Progenitor cell of endocrine pancreas (in vitro differentiated cells): Measurements from ENCODE around the gene LRP1B. TPM values are rescaled to one million over a fixed set of nuclear protein-coding genes. Genes with fewer than 3 reads are reported as not detected.
A peak's percentile ranks its signal among the peaks of the same experiment; 100 is the strongest.

Experiments
- DNase-seq: peaks from one replicate; pipeline ENCODE4 v3.0.0; 2021; ENCODE audit warnings: low spot score; ENCODE audit not compliant: unreplicated experiment
- H3K27ac Mint-ChIP-seq: 2 replicates; pipeline ENCODE4 v1.8.0; 2021; ENCODE audit warnings: mild to moderate bottlenecking, moderate library complexity, mixed read lengths
- H3K27me3 Mint-ChIP-seq: 2 replicates; pipeline ENCODE4 v1.8.0; 2021; ENCODE audit warnings: mixed read lengths
- H3K36me3 Mint-ChIP-seq: 2 replicates; pipeline ENCODE4 v1.8.0; 2022; ENCODE audit warnings: mixed read lengths; ENCODE audit not compliant: insufficient read depth
- H3K4me1 Mint-ChIP-seq: 2 replicates; pipeline ENCODE4 v1.8.0; 2021; ENCODE audit warnings: low read depth, mixed read lengths
- H3K4me3 Mint-ChIP-seq: 2 replicates; pipeline ENCODE4 v1.8.0; 2021; ENCODE audit warnings: low read depth, mild to moderate bottlenecking, moderate library complexity, mixed read lengths
- H3K9me3 Mint-ChIP-seq: 2 replicates; pipeline ENCODE4 v1.8.0; 2021; ENCODE audit warnings: low read depth, mixed read lengths
- CTCF ChIP-seq: fragments of 200-600 bp; sonication (generic); IDR thresholded peaks from one replicate; pipeline ENCODE4 v1.5.0; 2021; ENCODE audit warnings: antibody characterized with exemption, mild to moderate bottlenecking; ENCODE audit not compliant: unreplicated experiment
- total RNA-seq: library from RNA; stranded (reverse); gene quantifications from 2 replicates; pipeline ENCODE4 v1.2.1, GENCODE V29; 2021

Gene LRP1B
- total RNA-seq, 1 donor from 2014 or later: 0.57 TPM

GRCh38 chr2:142119347-142119746 is 11.5 kb downstream of the LRP1B start:
- Mint-ChIP-seq H3K4me3 (no peak overlapping the region), H3K27ac (no peak overlapping the region), H3K9me3 (peaks cover 3% of the 10 kb centered on the region), H3K36me3 (no peaks in the 10 kb centered on the region), H3K4me1 (no peaks in the 10 kb centered on the region), H3K27me3 (no peaks in the 10 kb centered on the region)
- no peak for DNase-seq
- no peak for TF ChIP-seq CTCF

- H3K27me3 Mint-ChIP-seq: no peaks in the 10 kb centered on the region
- no peak for DNase-seq
- H3K27ac Mint-ChIP-seq: no peak overlapping the region
- no peak overlapping the region for H3K4me3 Mint-ChIP-seq
- H3K36me3 Mint-ChIP-seq: no peaks in the 10 kb centered on the region
- peak; percentile 15 for TF ChIP-seq CTCF
- H3K4me1 Mint-ChIP-seq: no peaks in the 10 kb centered on the region
- H3K9me3 Mint-ChIP-seq: peaks cover 3% of the 10 kb centered on the region
These were observed 18.0 kb downstream of the LRP1B start for GRCh38 chr2:142112757-142113221.

- Mint-ChIP-seq H3K4me3 (no peak overlapping the region), H3K27me3 (no peaks in the 10 kb centered on the region), H3K36me3 (no peaks in the 10 kb centered on the region), H3K9me3 (no peaks in the 10 kb centered on the region), H3K27ac (no peak overlapping the region), H3K4me1 (no peaks in the 10 kb centered on the region)
- no peak for DNase-seq
- TF ChIP-seq CTCF: no peak
These were observed 26.6 kb downstream of the LRP1B start for GRCh38 chr2:142104134-142104758.

- no peaks in the 10 kb centered on the region for H3K9me3 Mint-ChIP-seq
- H3K4me1 Mint-ChIP-seq: no peaks in the 10 kb centered on the region
- no peak for DNase-seq
- no peak for TF ChIP-seq CTCF
- H3K4me3 Mint-ChIP-seq: no peak overlapping the region
- H3K27me3 Mint-ChIP-seq: no peaks in the 10 kb centered on the region
- no peaks in the 10 kb centered on the region for H3K36me3 Mint-ChIP-seq
- no peak overlapping the region for H3K27ac Mint-ChIP-seq
These were observed 29.8 kb downstream of the LRP1B start for GRCh38 chr2:142100970-142101369.

- no peaks in the 10 kb centered on the region for H3K27me3 Mint-ChIP-seq
- no peaks in the 10 kb centered on the region for H3K36me3 Mint-ChIP-seq
- TF ChIP-seq CTCF: no peak
- H3K4me3 Mint-ChIP-seq: no peak overlapping the region
- no peak overlapping the region for H3K27ac Mint-ChIP-seq
- H3K4me1 Mint-ChIP-seq: no peaks in the 10 kb centered on the region
- no peak for DNase-seq
- H3K9me3 Mint-ChIP-seq: no peaks in the 10 kb centered on the region
These were observed 30.5 kb downstream of the LRP1B start for GRCh38 chr2:142100139-142100873.
